H1 (cell line): ENCODE measurements around the gene EMID1. TPM values are rescaled to one million over a fixed set of nuclear protein-coding genes. Genes with fewer than 3 reads are reported as not detected.

ENCODE experiments used
- CTCF ChIA-PET: fragments of 300-600 bp; sonication (Branson Sonifier 250); formaldehyde crosslinking; loops from one replicate; lab custom pipeline; 2021; ENCODE audit not compliant: partially characterized antibody; lab: Charles Lee
- POLR2A ChIA-PET: fragments of 300-600 bp; sonication (Branson Sonifier 250); formaldehyde crosslinking; loops from one replicate; lab custom pipeline; 2021; ENCODE audit warnings: inconsistent platforms; ENCODE audit not compliant: partially characterized antibody; lab: Charles Lee
- DNase-seq, 2 experiments: peaks; one replicate each; pipeline versions ENCODE4 v3.0.0 to v3.0.0-alpha.2; 2010 to 2022; ENCODE audit warnings: low spot score in 2 of 2, low read depth in 1 of 2, mixed read lengths in 1 of 2
- FAIRE-seq: peaks from 2 replicates; lab custom pipeline; 2011; peaks lifted over from hg19 to GRCh38; lab: Jason Lieb, UNC
- H2AFZ ChIP-seq: 2 replicates; pipeline ENCODE4 v1.8.1; 2012; ENCODE audit warnings: low read length, inconsistent platforms
- H2AK5ac ChIP-seq: 2 replicates; pipeline ENCODE4 v1.6.1; 2013; ENCODE audit warnings: low read depth, low read length
- H2BK120ac ChIP-seq: replicated peaks from 2 replicates; pipeline ENCODE3; 2013; ENCODE audit warnings: low read depth, low read length, inconsistent platforms
- H2BK12ac ChIP-seq: 2 replicates; pipeline ENCODE4 v1.6.1; 2013; ENCODE audit warnings: low read depth, low read length
- H2BK15ac ChIP-seq: 2 replicates; pipeline ENCODE4 v1.6.1; 2013; ENCODE audit warnings: low read length
- H2BK20ac ChIP-seq: 2 replicates; pipeline ENCODE4 v1.6.1; 2013; ENCODE audit warnings: low read length
- H2BK5ac ChIP-seq: 2 replicates; pipeline ENCODE4 v1.6.1; 2013; ENCODE audit warnings: low read depth, low read length
- H3K14ac ChIP-seq: 2 replicates; pipeline ENCODE4 v1.6.1; 2013; ENCODE audit warnings: inconsistent platforms; ENCODE audit not compliant: insufficient read length
- H3K18ac ChIP-seq: 2 replicates; pipeline ENCODE4 v1.6.1; 2013; ENCODE audit warnings: low read length; ENCODE audit errors: extremely low read depth
- H3K23ac ChIP-seq: 2 replicates; pipeline ENCODE4 v1.6.1; 2013; ENCODE audit warnings: inconsistent platforms; ENCODE audit not compliant: insufficient read length
- H3K23me2 ChIP-seq: 2 replicates; pipeline ENCODE4 v1.6.1; 2013; ENCODE audit warnings: low read depth, low read length
- H3K27ac ChIP-seq: 2 replicates; pipeline ENCODE4 v1.6.1; 2011; ENCODE audit warnings: low read depth, low read length, inconsistent platforms
- H3K27me3 ChIP-seq, 4 experiments: replicated peaks in 1 of 4; 1 replicate in 1 of 4; 2 replicates in 3 of 4; pipeline versions ENCODE4 v1.6.1 to v1.8.1; 2011 to 2013; ENCODE audit warnings: low read length in 3 of 4, mild to moderate bottlenecking in 3 of 4, inconsistent platforms in 2 of 4, mixed read lengths in 2 of 4, moderate library complexity in 1 of 4; ENCODE audit not compliant: control insufficient read depth in 3 of 4, insufficient read depth in 3 of 4; ENCODE audit errors: extremely low read depth in 1 of 4
- H3K36me3 ChIP-seq, 4 experiments: 2 replicates each; pipeline versions ENCODE4 v1.6.1 to v1.8.1; 2011 to 2013; ENCODE audit warnings: mild to moderate bottlenecking in 4 of 4, low read length in 3 of 4, moderate library complexity in 2 of 4, control low read depth in 1 of 4, inconsistent platforms in 1 of 4; ENCODE audit not compliant: insufficient read depth in 4 of 4, control insufficient read depth in 2 of 4
- H3K4ac ChIP-seq: replicated peaks from 2 replicates; pipeline ENCODE3; 2013; ENCODE audit warnings: low read length, low read depth, mixed read lengths, inconsistent platforms; ENCODE audit not compliant: insufficient read length
- H3K4me1 ChIP-seq, 4 experiments: replicated peaks in 1 of 4; 1 replicate in 1 of 4; 2 replicates in 3 of 4; pipeline versions ENCODE4 v1.6.1 to v1.8.1; 2011 to 2013; ENCODE audit warnings: low read length in 3 of 4, inconsistent platforms in 2 of 4, mixed read lengths in 1 of 4; ENCODE audit not compliant: insufficient read depth in 4 of 4, control insufficient read depth in 3 of 4
- H3K4me2 ChIP-seq, 2 experiments: 2 replicates each; pipeline versions ENCODE4 v1.6.1 to v1.8.1; 2011 to 2013; ENCODE audit warnings: low read depth in 2 of 2, low read length in 2 of 2, control low read depth in 1 of 2, inconsistent platforms in 1 of 2, mild to moderate bottlenecking in 1 of 2; ENCODE audit not compliant: insufficient read depth in 1 of 2
- H3K4me3 ChIP-seq, 4 experiments: fragments of 200-600, 300-600 bp in 1 of 4; sonication (generic), shearing (Covaris generic), sonication (Bioruptor Twin) in 1 of 4; 2 replicates each; pipeline versions ENCODE4 v1.5.1 to v1.8.1; 2011 to 2016; ENCODE audit warnings: low read length in 4 of 4, low read depth in 3 of 4, control low read depth in 2 of 4, inconsistent platforms in 2 of 4, mild to moderate bottlenecking in 2 of 4, mixed read lengths in 1 of 4, moderate library complexity in 1 of 4; ENCODE audit not compliant: insufficient read depth in 2 of 4; ENCODE audit errors: extremely low read depth in 1 of 4
- H3K56ac ChIP-seq: replicated peaks from 2 replicates; pipeline ENCODE3; 2013; ENCODE audit warnings: low read depth, mild to moderate bottlenecking, mixed read lengths, low read length, inconsistent platforms; ENCODE audit not compliant: insufficient read length
- H3K79me1 ChIP-seq: 2 replicates; pipeline ENCODE4 v1.6.1; 2013; ENCODE audit warnings: low read depth, low read length, control low read depth
- H3K79me2 ChIP-seq, 2 experiments: 2 replicates each; pipeline versions ENCODE4 v1.6.1 to v1.8.1; 2012 to 2013; ENCODE audit warnings: low read length in 2 of 2, mild to moderate bottlenecking in 2 of 2, inconsistent platforms in 1 of 2; ENCODE audit not compliant: insufficient read depth in 2 of 2, control insufficient read depth in 1 of 2
- H3K9ac ChIP-seq, 4 experiments: replicated peaks in 1 of 4; 1 replicate in 1 of 4; 2 replicates in 3 of 4; pipeline versions ENCODE4 v1.6.1 to v1.8.1; 2011 to 2013; ENCODE audit warnings: low read depth in 3 of 4, low read length in 3 of 4, control low read depth in 2 of 4, mild to moderate bottlenecking in 2 of 4, moderate library complexity in 2 of 4, inconsistent platforms in 1 of 4; ENCODE audit errors: extremely low read depth in 1 of 4
- H3K9me3 ChIP-seq, 2 experiments: 2 replicates each; pipeline versions ENCODE4 v1.6.1 to v1.8.1; 2012 to 2013; ENCODE audit warnings: mild to moderate bottlenecking in 2 of 2, moderate library complexity in 2 of 2, control low read depth in 1 of 2, inconsistent platforms in 1 of 2, low read depth in 1 of 2, low read length in 1 of 2, mixed read lengths in 1 of 2; ENCODE audit not compliant: insufficient read depth in 2 of 2
- H4K20me1 ChIP-seq, 2 experiments: replicated peaks in 1 of 2; 2 replicates each; pipeline versions ENCODE3 to v1.8.1; 2011 to 2013; ENCODE audit warnings: inconsistent platforms in 2 of 2, low read length in 2 of 2, mild to moderate bottlenecking in 1 of 2; ENCODE audit not compliant: insufficient read depth in 2 of 2, control insufficient read depth in 1 of 2
- H4K5ac ChIP-seq: 2 replicates; pipeline ENCODE4 v1.6.1; 2013; ENCODE audit warnings: low read length, low read depth, mixed read lengths, inconsistent platforms; ENCODE audit not compliant: insufficient read length
- H4K8ac ChIP-seq: 2 replicates; pipeline ENCODE4 v1.8.0; 2013; ENCODE audit warnings: mild to moderate bottlenecking, moderate library complexity, low read length, inconsistent platforms; ENCODE audit not compliant: insufficient read depth; ENCODE audit errors: extremely low read depth
- H4K91ac ChIP-seq: replicated peaks from 2 replicates; pipeline ENCODE3; 2013; ENCODE audit warnings: low read length, mixed read lengths, inconsistent platforms; ENCODE audit not compliant: insufficient read length
- HDAC2 ChIP-seq, 2 experiments: fragments of 300-600 bp in 1 of 2; sonication (generic) in 1 of 2; IDR thresholded peaks; 2 replicates each; pipeline ENCODE4 v1.6.1; 2011 to 2012; ENCODE audit warnings: low read depth in 2 of 2, low read length in 2 of 2, mild to moderate bottlenecking in 2 of 2, moderate library complexity in 2 of 2, borderline replicate concordance in 1 of 2, inconsistent platforms in 1 of 2
- KDM1A ChIP-seq: fragments of 200-600, 300-600 bp; sonication (generic); IDR thresholded peaks from 2 replicates; pipeline ENCODE4 v1.7.1; 2016; ENCODE audit warnings: mild to moderate bottlenecking, low read length, borderline replicate concordance
- WGBS, 2 experiments: shearing (Covaris generic) in 1 of 2; methylation state at CpG; one replicate each; pipeline versions ENCODE4 v1.1.6 to v1.1.7; 2013 to 2015; ENCODE audit warnings: low lambda C conversion rate in 2 of 2, mixed read lengths in 2 of 2, inconsistent platforms in 1 of 2, low coverage in 1 of 2, missing lambda C conversion rate in 1 of 2; ENCODE audit not compliant: insufficient replicate concordance in 2 of 2, insufficient coverage in 1 of 2, insufficient read length in 1 of 2; ENCODE audit errors: extremely low coverage in 1 of 2, missing lambda C conversion rate in 1 of 2; 5-methylcytosine and 5-hydroxymethylcytosine counted together
- polyA plus RNA-seq, 7 experiments: library from polyadenylated mRNA; depleted of rRNA in 3 of 7; stranded (reverse) in 5 of 7; unstranded in 2 of 7; fragments of >200 nt in 5 of 7; fragments of 200-250 nt in 2 of 7; gene quantifications; 1 replicate in 5 of 7; 2 replicates in 1 of 7; 4 replicates in 1 of 7; pipeline versions ENCODE4 v1.2.1 to v1.2.3, GENCODE V29; 2011 to 2013; ENCODE audit warnings: missing spikeins in 2 of 7, mixed read lengths in 2 of 7
- total RNA-seq: library from RNA; stranded (reverse); fragmentation: NEBNext Ultra II Directional; extraction: Animal tissue kit (Norgen Biotek cat#: 25700); gene quantifications from 2 replicates; pipeline ENCODE4 v1.2.1, GENCODE V29; 2021

The EMID1 gene
- total and polyA plus RNA-seq, 2 of the 8 experiments (the other 6 are each of a cell fraction or from before 2014, with no cell fraction given): 3.9 to 7.4 TPM

GRCh38 chr22:29186302-29186701 lies 19.4 kb upstream of the EMID1 start:
- Histone ChIP-seq H3K9ac (no peak overlapping the region), H3K23ac (no peak overlapping the region), H4K91ac (no peak overlapping the region), H3K36me3 (no peaks in the 10 kb centered on the region; a peak in 1 of 8 replicates), H4K5ac (no peak overlapping the region), H3K79me1 (no peaks in the 10 kb centered on the region), H2BK20ac (no peak overlapping the region), H3K4me3 (no peak overlapping the region), H3K4me1 (peaks cover 0 to 5% (median 0%) of the 10 kb centered on the region in 4 experiments; a peak in 2 of 7 replicates), H4K8ac (no peak overlapping the region), H3K4me2 (no peak overlapping the region), H3K23me2 (no peaks in the 10 kb centered on the region), H3K4ac (no peak overlapping the region), H2AK5ac (no peak overlapping the region), H3K27me3 (no peaks in the 10 kb centered on the region), H2BK12ac (no peak overlapping the region), H3K27ac (no peak overlapping the region), H2BK5ac (no peak overlapping the region), H2BK120ac (no peak overlapping the region), H3K18ac (no peak overlapping the region), H3K14ac (no peak overlapping the region), H4K20me1 (no peaks in the 10 kb centered on the region), H3K9me3 (no peaks in the 10 kb centered on the region), H2BK15ac (no peak overlapping the region), H3K56ac (no peak overlapping the region), H2AFZ (no peak overlapping the region), H3K79me2 (no peaks in the 10 kb centered on the region)
- no peak for DNase-seq
- 0 out of 2 replicates have a peak, but pooled peaks have one; percentile 67 for TF ChIP-seq KDM1A
- TF ChIP-seq HDAC2 (IDR thresholded peaks at IDR 0.05; ENCODE audit: borderline replicate concordance in 1 of 2, low read depth in 2 of 2, low read length in 2 of 2): no peak
- WGBS, 2 experiments: 100% methylated on average over 1 of the region's 1 CpG; no CpG with 5 or more reads in 1 of the 2 experiments
- ChIA-PET CTCF (interaction anchor here (2.2 kb wide), 1 partner anchor 9 kb away, joined by 8 read pairs; no protein-coding TSS in a partner anchor), POLR2A (no interaction called here)
- no peak for FAIRE-seq
